Esophagus (tissue), 2 donors: ENCODE measurements around the gene TM7SF2. TPM values are rescaled to one million over a fixed set of nuclear protein-coding genes. Genes with fewer than 3 reads are reported as not detected.

Experiments
- H3K27ac ChIP-seq, 2 donors: one replicate each; pipeline ENCODE4 v1.5.1; 2013; ENCODE audit warnings: low read depth in 2 of 2, mild to moderate bottlenecking in 2 of 2, inconsistent platforms in 1 of 2, low read length in 1 of 2, moderate library complexity in 1 of 2
- H3K27me3 ChIP-seq, 2 donors: one replicate each; pipeline ENCODE4 v1.6.1; 2013; ENCODE audit warnings: low read length in 2 of 2, control low read depth in 1 of 2, mild to moderate bottlenecking in 1 of 2; ENCODE audit not compliant: insufficient read depth in 2 of 2, control insufficient read depth in 1 of 2
- H3K36me3 ChIP-seq, 2 donors: one replicate each; pipeline ENCODE4 v1.6.1; 2013; ENCODE audit warnings: low read length in 1 of 2; ENCODE audit not compliant: control insufficient read depth in 2 of 2, insufficient read depth in 2 of 2
- H3K4me1 ChIP-seq, 2 donors: one replicate each; pipeline ENCODE4 v1.6.1; 2013; ENCODE audit warnings: low read length in 1 of 2; ENCODE audit not compliant: control insufficient read depth in 2 of 2, insufficient read depth in 2 of 2
- H3K4me3 ChIP-seq, 2 donors: one replicate each; pipeline ENCODE4 v1.5.1; 2013; ENCODE audit warnings: low read length in 2 of 2, mild to moderate bottlenecking in 2 of 2, low read depth in 1 of 2, moderate library complexity in 1 of 2
- H3K9me3 ChIP-seq, 2 donors: one replicate each; pipeline ENCODE4 v1.6.1; 2013; ENCODE audit warnings: mild to moderate bottlenecking in 2 of 2, low read depth in 1 of 2, low read length in 1 of 2, moderate library complexity in 1 of 2; ENCODE audit not compliant: control insufficient read depth in 2 of 2, insufficient read depth in 1 of 2
- WGBS, 2 donors: extraction: QIAGEN DNeasy Blood & Tissue Kit; methylation state at CpG; one replicate each; pipeline ENCODE4 v1.1.7; 2013; 5-methylcytosine and 5-hydroxymethylcytosine counted together
- polyA plus RNA-seq, 2 donors: library from polyadenylated mRNA; stranded (reverse); fragments of 200-250 nt; gene quantifications; one replicate each; pipeline ENCODE4 v1.2.3, GENCODE V29; 2013
- donor health status: healthy with polysubstance abuse.
- donor health status: Bipolar disorder and iron deficiency.

Gene TM7SF2
- polyA plus RNA-seq, 2 donors = 48.3 to 68.3 TPM

DNA sequence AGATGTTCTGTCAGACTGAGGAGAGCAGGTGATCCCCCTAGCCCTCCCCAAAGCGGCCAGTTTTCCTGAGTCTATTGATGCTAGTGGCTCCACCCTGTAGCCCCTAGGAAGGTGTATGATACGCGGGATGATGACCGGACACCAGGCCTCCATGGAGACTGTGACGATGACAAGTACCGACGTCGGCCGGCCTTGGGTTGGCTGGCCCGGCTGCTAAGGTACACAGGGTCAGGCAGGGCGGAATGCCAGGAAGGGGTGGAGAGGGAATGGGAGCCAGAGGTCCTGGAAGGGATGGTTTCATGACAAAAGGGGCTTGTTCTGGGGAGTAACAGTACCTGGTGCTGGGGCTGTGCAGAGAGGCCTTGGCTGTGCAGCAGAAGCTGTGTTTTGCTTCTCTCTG, 24.5 kb upstream of the TM7SF2 start:
- WGBS, 2 donors = 84 to 90% methylated on average over 11 of the region's 11 CpGs
- no peaks in the 10 kb centered on the region for H3K9me3 ChIP-seq

DNA sequence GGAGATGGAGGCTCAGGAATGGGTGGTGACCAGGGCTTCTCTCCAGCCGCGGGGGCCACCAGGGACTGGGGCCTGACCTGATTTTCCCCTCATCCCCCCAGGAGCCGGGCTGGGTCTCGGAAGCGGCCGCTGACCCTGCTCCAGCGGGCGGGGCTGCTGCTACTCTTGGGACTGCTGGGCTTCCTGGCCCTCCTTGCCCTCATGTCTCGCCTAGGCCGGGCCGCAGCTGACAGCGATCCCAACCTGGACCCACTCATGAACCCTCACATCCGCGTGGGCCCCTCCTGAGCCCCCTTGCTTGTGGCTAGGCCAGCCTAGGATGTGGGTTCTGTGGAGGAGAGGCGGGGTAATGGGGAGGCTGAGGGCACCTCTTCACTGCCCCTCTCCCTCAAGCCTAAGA, 23.8 kb upstream of the TM7SF2 start:
- WGBS, 2 donors = 95 to 97% methylated on average over 14 to 15 of the region's 15 CpGs
- peaks cover 19 to 29% of the 10 kb centered on the region in 2 donors for H3K36me3 ChIP-seq
- H3K9me3 ChIP-seq = no peaks in the 10 kb centered on the region
- peaks cover 0 to 3% of the 10 kb centered on the region in 2 donors for H3K4me1 ChIP-seq
- H3K4me3 ChIP-seq = no peak overlapping the region
- H3K27ac ChIP-seq = no peak overlapping the region
- no peaks in the 10 kb centered on the region for H3K27me3 ChIP-seq

More for the DNA sequence above, 24.5 kb upstream of the TM7SF2 start:
- Histone ChIP-seq H3K4me3 (no peak overlapping the region), H3K36me3 (peaks cover 19 to 29% of the 10 kb centered on the region in 2 donors), H3K27ac (no peak overlapping the region), H3K4me1 (peaks cover 0 to 3% of the 10 kb centered on the region in 2 donors), H3K27me3 (no peaks in the 10 kb centered on the region)

DNA sequence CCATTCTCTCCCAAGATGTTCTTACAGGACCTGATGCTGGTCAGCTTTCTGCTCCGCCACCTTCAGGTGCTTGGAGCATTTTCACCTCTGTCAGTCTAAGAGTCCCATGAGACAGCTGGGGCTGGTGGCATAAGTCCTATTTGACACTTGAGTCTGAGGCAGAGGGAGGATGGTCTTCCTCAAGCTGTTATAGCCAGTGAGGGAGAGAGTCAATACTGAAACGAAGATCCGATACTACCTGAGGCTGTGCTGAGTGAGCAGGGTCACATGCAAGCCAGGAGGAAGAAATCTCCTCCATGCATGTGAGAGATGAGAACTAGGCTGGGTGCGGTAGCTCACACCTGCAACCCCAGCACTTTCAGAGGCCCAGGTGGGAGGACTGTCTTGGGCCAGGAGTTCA, 22.1 kb upstream of the TM7SF2 start:
- peaks cover 19 to 29% of the 10 kb centered on the region in 2 donors for H3K36me3 ChIP-seq
- peaks cover 0 to 3% of the 10 kb centered on the region in 2 donors for H3K4me1 ChIP-seq
- WGBS, 2 donors = 94% methylated on average over 4 of the region's 4 CpGs
- H3K4me3 ChIP-seq = no peak overlapping the region
- no peak overlapping the region for H3K27ac ChIP-seq
- no peaks in the 10 kb centered on the region for H3K27me3 ChIP-seq
- H3K9me3 ChIP-seq = no peaks in the 10 kb centered on the region

DNA sequence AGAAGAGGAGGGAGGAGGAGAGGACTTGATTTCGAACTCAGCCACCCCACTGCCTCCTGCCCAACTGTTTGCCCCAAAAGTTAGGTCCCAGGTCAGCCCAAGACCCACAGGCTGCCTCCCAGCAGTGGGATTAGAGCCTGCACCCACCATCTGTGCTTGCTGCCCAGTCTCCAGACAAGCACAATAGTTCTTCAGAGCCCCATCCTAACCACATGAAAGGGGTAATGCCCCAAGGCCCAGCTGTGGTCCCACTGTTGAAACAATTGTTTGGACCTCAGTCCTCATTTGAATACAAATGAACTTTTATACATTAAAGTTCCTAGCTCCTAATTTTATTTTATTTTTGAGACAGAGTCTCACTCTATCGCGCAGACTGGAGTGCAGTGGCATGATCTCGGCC, 21.0 kb upstream of the TM7SF2 start:
- Histone ChIP-seq H3K27me3 (no peaks in the 10 kb centered on the region), H3K27ac (no peak overlapping the region), H3K36me3 (peaks cover 19 to 29% of the 10 kb centered on the region in 2 donors), H3K4me1 (peaks cover 0 to 2% of the 10 kb centered on the region in 2 donors), H3K4me3 (no peak overlapping the region), H3K9me3 (no peaks in the 10 kb centered on the region)
- 97% methylated on average over 4 of the region's 4 CpGs for WGBS, 2 donors

DNA sequence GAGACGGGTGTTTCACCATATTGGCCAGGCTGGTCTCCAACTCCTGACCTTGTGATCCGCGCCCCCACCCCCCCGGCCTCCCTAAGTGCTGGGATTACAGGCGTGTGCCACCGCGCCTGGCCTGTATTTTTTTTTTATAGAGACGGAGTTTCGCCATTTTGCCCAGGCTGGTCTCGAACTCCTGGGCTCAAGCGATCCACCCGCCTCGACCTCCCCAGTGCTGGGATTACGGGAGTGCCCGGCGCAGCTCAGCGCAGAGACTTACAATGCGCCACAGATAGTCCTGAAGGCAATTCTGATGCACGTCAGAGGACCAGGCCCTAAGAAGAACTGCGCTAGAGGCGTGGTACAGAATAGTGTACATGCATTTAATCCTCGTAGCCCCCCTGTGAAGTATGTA, 16.2 kb upstream of the TM7SF2 start:
- peak overlapping the region; percentile 94 to 96 for H3K27ac ChIP-seq
- H3K4me3 ChIP-seq = no peak overlapping the region
- no peaks in the 10 kb centered on the region for H3K9me3 ChIP-seq
- H3K36me3 ChIP-seq = peaks cover 0 to 4% of the 10 kb centered on the region in 2 donors
- H3K27me3 ChIP-seq = no peaks in the 10 kb centered on the region
- 69 to 79% methylated on average over 22 of the region's 22 CpGs for WGBS, 2 donors
- peaks cover 0 to 11% of the 10 kb centered on the region in 2 donors for H3K4me1 ChIP-seq

DNA sequence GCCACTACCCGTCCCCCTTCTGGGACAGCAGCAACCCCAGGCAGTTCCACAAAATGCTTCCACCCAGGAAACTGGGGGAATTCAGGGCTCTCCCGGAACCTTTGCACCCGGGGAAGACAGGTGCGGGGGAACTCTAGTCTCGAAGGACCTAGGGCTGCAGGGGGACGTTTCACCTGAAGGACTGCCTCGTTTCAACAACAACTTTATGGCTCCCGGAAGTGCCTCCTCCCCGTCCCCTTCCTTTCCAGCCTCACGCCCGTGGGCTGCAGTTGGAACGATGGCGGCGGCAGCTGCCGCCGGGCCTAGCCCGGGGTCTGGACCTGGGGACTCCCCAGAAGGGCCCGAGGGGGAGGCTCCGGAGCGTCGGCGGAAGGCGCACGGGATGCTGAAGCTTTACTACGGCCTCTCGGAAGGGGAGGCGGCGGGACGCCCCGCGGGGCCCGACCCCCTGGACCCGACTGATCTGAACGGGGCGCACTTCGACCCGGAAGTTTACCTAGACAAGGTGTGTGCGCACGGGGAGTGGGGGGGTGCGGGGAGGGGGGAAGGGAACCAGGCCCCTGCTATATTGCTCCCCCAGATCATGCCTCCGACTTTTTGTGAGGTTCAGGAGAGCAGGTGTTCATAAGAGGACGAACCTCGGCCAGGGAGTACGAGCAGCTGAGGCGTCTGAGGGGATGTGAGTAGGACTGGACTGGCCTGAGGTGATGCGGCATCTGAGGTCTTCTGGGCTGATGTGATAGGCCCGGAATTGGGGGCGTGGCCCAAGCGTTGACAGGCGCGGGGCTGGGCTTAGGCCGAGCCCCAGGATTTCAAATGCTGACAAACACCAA, 15.5 kb upstream of the TM7SF2 start, which contains the start of gene VPS51:
Gene VPS51, plus strand, starts transcription at position 241 of the 833 bp plus-strand sequence. Its CDS starts 37 bp downstream, at position 278.
- 0 to 1% methylated on average over 52 of the region's 52 CpGs for WGBS, 2 donors
- Histone ChIP-seq H3K27ac (peak within 1 kb of the TSS; percentile 94 to 96), H3K36me3 (peaks cover 0 to 4% of the 10 kb centered on the region in 2 donors), H3K9me3 (no peaks in the 10 kb centered on the region), H3K27me3 (no peaks in the 10 kb centered on the region), H3K4me3 (peak within 1 kb of the TSS; percentile 70 to 93), H3K4me1 (peaks cover 0 to 11% of the 10 kb centered on the region in 2 donors)

DNA sequence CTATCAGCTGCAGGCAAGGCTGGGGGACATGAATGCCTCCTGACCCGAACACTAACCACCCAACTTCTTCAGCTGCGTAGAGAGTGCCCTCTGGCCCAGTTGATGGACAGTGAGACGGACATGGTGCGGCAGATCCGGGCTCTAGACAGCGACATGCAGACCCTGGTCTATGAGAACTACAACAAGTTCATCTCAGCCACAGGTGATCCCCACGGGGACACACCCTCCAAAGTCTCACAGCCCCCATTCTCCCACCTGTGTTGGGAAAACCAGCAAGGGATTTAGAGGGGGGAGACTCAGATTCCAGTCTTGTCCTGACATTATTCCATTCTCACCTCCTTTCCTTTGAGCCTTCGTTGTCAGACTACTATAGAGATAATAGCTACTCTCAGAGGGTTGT, 14.7 kb upstream of the TM7SF2 start:
- H3K4me3 ChIP-seq = peak overlapping the region; percentile 70 to 93
- H3K9me3 ChIP-seq = no peaks in the 10 kb centered on the region
- peak overlapping the region; percentile 94 to 96 for H3K27ac ChIP-seq
- peaks cover 0 to 11% of the 10 kb centered on the region in 2 donors for H3K4me1 ChIP-seq
- peaks cover 0 to 4% of the 10 kb centered on the region in 2 donors for H3K36me3 ChIP-seq
- no peaks in the 10 kb centered on the region for H3K27me3 ChIP-seq
- WGBS, 2 donors = 30 to 34% methylated on average over 8 of the region's 8 CpGs

DNA sequence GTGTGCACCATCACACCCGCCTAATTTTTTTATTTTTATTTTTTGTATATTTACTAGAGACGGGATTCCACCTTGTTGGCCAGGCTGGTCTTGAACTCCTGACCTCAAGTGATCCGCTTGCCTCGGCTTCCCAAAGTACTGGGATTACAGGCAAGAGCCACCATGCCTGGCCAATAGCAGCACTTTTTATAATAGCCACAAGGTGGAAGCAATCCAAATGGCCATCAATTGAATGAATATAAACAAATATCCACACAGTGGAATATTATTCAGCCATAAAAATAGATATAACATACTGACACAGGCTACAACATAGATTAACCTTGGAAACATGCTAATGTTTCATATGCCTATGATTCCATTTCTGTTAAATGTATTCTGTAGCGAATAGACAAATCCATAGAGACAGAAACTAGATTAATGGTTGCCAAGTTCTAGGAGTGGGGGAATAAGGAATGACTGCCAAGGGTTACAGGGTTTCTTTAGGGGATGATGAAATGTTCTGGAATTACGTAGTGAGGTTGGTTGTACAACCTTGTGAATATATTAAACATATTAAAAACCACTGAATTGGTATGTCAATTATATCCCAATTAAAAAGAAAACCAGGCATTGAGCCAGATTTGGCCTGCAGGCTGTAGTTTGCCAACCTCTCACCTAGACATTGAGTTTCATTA, 10.9 kb upstream of the TM7SF2 start:
- WGBS, 2 donors = 81 to 82% methylated on average over 6 of the region's 6 CpGs
- Histone ChIP-seq H3K27ac (peak overlapping the region in 1 of 2 donors; percentile 49), H3K4me1 (peaks cover 0 to 7% of the 10 kb centered on the region in 2 donors)

DNA sequence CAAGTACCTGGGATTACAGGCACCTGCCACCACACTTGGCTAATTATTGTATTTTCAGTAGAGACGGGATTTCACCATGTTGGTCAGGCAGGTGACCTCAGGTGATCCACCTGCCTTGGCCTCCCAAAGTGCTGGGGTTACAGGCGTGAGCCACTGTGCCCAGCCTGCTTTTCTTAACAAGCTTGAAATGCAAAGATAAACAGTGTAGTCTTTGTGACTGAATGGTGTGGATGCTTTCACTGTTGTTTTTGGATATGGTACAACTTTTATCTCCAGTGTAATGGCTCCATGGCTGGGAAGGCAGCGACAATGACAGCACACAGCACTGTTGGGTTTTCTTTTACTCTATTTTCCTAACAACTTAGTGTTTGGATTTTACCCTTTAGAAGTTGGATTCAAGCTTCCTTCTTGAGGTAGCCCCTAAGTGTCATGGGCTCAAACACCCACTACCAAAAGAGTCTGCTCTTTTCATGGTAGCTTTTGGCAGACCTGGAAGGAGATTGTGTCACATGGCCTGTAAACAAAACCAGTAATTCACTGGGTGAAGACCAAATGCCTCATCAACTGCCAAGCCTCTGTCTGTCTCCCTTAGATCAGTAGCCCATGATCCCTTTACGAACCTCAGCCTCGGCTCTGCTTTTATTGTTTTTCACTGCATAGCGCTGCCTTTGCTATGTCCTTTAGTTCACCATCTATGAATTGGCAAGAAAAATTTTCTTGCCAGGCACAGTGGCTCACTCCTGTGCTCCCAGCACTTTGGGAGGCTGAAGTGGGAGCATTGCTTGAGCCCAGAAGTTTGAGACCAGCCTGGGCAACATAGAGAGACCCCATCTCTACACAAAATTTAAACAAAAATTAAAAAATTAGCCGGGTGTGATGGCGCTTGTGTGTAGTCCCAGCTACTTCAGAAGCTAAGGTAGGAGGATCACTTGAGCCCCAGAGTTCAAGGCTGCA, 9.3 kb upstream of the TM7SF2 start:
- WGBS, 2 donors = 77 to 82% methylated on average over 8 of the region's 8 CpGs
- Histone ChIP-seq H3K9me3 (no peaks in the 10 kb centered on the region), H3K4me1 (no peaks in the 10 kb centered on the region), H3K27me3 (no peaks in the 10 kb centered on the region), H3K4me3 (no peak overlapping the region), H3K27ac (peak overlapping the region; percentile 1 to 81), H3K36me3 (peaks cover 0 to 10% of the 10 kb centered on the region in 2 donors)

More for the DNA sequence above, 10.9 kb upstream of the TM7SF2 start:
- no peaks in the 10 kb centered on the region for H3K27me3 ChIP-seq
- peaks cover 0 to 4% of the 10 kb centered on the region in 2 donors for H3K36me3 ChIP-seq
- H3K9me3 ChIP-seq = no peaks in the 10 kb centered on the region
- H3K4me3 ChIP-seq = no peak overlapping the region
